Measurements from ENCODE around the gene BRD7.

The BRD7 gene

DNA sequence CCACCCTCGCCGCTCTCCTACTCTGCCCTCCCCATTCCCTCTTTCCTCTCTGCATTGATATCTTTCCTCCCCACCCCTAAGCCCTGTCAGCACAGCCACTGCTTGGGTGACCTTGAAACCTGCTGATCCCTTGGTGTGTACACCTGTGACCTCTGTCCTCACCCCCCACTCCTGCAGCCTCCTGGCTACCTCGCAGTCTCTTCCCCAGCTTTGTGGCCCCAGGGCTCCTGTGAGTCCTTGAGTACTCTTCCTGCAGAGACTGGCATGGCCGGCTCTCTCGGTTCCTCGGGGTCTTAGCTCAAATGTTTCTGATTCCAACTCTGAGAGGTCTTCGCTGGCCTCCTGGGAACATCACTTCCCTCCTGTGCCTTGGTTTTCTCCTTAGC, 70.7 kb downstream of the BRD7 start:
- TF ChIP-seq, protein P1, sequence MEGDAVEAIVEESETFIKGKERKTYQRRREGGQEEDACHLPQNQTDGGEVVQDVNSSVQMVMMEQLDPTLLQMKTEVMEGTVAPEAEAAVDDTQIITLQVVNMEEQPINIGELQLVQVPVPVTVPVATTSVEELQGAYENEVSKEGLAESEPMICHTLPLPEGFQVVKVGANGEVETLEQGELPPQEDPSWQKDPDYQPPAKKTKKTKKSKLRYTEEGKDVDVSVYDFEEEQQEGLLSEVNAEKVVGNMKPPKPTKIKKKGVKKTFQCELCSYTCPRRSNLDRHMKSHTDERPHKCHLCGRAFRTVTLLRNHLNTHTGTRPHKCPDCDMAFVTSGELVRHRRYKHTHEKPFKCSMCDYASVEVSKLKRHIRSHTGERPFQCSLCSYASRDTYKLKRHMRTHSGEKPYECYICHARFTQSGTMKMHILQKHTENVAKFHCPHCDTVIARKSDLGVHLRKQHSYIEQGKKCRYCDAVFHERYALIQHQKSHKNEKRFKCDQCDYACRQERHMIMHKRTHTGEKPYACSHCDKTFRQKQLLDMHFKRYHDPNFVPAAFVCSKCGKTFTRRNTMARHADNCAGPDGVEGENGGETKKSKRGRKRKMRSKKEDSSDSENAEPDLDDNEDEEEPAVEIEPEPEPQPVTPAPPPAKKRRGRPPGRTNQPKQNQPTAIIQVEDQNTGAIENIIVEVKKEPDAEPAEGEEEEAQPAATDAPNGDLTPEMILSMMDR (IDR thresholded peaks at IDR 0.05; ENCODE audit: control insufficient read depth, extremely low read depth, insufficient read depth), result no peak
- H3K4me3 ChIP-seq (ENCODE audit: low read depth, low read length), result no peak overlapping the region
- no peak for DNase-seq (ENCODE audit: low read depth)

DNA sequence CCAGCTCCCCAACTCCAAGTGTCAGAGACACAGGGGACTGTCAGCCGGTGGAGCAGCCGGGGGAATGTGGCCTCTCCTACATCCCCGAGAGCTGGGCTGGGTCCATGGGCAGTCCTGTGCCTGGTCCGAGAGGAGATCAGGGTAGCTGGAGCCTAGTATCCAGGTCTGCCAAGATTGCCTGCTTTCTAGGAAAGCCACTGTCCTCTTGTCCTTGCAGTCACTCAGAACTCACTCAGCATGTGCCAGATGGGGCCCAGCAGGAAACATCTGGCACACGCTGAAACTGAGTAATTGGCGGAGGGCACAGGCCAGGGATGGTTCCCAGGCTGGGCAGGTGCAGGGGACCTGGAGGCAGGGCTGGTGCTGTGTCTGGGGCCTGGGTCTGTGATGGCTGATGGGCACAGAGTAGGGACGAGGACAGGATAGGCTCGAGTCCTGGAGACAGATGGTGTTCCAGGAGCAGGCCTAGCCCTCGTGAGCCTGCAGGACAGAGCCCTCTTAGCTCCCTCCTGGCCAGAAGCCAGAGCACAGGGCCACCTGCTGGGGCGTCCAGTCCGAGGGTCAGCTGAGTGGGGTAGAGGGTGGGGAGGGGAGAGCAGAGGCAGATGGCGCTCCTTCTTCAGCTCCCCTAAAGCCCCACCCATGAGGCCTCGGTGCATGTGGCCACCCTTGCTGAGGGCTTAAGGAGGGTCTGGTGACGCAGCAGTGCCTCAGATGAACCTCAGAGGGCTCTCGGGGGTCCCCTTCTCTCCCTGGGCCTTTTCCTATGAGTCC, 71.3 kb downstream of the BRD7 start:
- TF ChIP-seq, protein P1 (IDR thresholded peaks at IDR 0.05; ENCODE audit: control insufficient read depth, extremely low read depth, insufficient read depth), result no peak
- no peak for DNase-seq (ENCODE audit: low read depth)
- no peak overlapping the region for H3K4me3 ChIP-seq (ENCODE audit: low read depth, low read length)

- H3K4me3 ChIP-seq (ENCODE audit: low read depth, low read length), result no peak overlapping the region
- no peak for DNase-seq (ENCODE audit: low read depth)
- TF ChIP-seq, protein P1 (IDR thresholded peaks at IDR 0.05; ENCODE audit: control insufficient read depth, extremely low read depth, insufficient read depth), result no peak
Measured at GRCh38 chr16:50296807-50297206, 72.0 kb downstream of the BRD7 start.

GRCh38 chr16:50295541-50296132, 73.2 kb downstream of the BRD7 start:
- no peak overlapping the region for H3K4me3 ChIP-seq (ENCODE audit: low read depth, low read length)
- no peak for DNase-seq (ENCODE audit: low read depth)
- TF ChIP-seq, protein P1 (IDR thresholded peaks at IDR 0.05; ENCODE audit: control insufficient read depth, extremely low read depth, insufficient read depth), result no peak

DNA sequence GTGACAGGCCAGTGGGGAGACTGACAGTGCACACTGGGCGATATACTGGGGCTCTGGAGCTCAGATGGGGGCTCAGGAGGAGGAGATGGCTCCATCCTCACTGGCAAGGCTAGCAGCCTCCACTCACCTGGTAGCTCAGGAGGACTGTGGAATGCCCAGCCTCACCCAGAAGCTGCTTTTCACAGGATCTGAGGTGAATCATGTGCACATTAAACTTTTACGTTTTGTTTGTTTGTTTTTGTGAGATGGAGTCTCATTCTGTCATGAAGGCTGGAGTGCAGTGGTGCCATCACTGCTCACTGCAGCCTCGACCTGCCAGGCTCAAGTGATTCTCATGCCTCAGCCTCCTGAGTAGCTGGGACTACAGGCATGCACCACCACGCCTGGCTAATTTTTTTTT, 73.8 kb downstream of the BRD7 start:
- H3K4me3 ChIP-seq (ENCODE audit: low read depth, low read length), result no peak overlapping the region
- TF ChIP-seq, protein P1 (IDR thresholded peaks at IDR 0.05; ENCODE audit: control insufficient read depth, extremely low read depth, insufficient read depth), result no peak
- no peak for DNase-seq (ENCODE audit: low read depth)

DNA sequence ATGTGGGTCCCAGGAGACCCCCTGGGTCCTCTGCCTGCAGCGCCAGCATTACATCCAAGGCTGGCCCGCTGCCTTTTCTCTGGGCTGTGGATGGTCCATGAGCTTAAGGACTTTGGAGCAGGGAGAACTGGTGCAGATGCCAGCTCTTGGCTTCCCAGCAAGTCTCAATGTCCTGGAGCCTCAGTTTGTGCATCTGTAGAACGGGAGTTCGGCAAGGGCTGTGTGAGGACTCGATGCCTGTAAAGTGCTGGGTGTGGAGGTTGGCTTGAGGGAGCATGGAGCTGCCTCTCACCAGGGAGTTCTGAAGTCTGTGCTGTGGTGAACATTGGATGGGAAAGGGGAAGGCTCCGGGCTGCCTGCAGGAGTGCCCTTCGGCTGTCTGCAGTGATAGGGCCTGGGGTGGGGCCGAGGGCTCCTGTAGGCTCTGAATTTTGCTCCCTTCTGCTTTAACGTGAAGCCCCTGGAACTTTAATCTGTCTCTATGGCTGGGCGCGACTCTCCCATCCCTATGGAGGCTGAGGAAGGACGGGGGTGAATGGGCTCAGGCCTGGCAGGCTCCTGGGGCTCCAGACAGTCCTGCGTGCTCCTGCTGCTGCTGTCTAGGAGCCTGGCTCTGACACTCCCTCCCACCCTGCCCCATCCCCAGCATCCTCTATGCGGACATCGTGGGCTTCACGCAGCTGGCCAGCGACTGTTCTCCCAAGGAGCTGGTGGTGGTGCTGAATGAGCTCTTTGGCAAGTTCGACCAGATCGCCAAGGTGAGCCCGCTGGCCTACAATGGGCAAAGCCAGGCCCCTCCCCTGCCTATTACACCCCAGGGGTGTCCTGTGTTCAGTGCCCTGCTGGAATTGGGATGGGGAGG, 74.6 kb downstream of the BRD7 start:
- no peak for DNase-seq (ENCODE audit: low read depth)
- TF ChIP-seq, protein P1 (IDR thresholded peaks at IDR 0.05; ENCODE audit: control insufficient read depth, extremely low read depth, insufficient read depth), result no peak
- no peak overlapping the region for H3K4me3 ChIP-seq (ENCODE audit: low read depth, low read length)

All from LNCaP clone FGC (cell line).